GM12892 (cell line): ENCODE results near the gene CARNS1.

Experiments
- POLR2A ChIP-seq: IDR thresholded peaks from 2 replicates; pipeline ENCODE4 v1.6.1; 2011; ENCODE audit warnings: low read depth, low read length, control low read depth
- POLR2AphosphoS5 ChIP-seq: IDR thresholded peaks from 2 replicates; pipeline ENCODE4 v1.6.1; 2011; ENCODE audit warnings: low read depth, low read length, control low read depth
- TAF1 ChIP-seq: IDR thresholded peaks from 2 replicates; pipeline ENCODE4 v1.6.1; 2011; ENCODE audit warnings: low read depth, mild to moderate bottlenecking, control low read depth, low read length, borderline replicate concordance

GRCh38 chr11:67372993-67373647 lies 42.4 kb upstream of the CARNS1 start, which contains the start of gene CLCF1:
- TF ChIP-seq POLR2A (no peak), POLR2AphosphoS5 (no peak), TAF1 (no peak)
